MM.1S (cell line): ENCODE results near the gene ATP8A1.

Source experiments
- CTCF ChIP-seq: fragments of 300-600 bp; sonication (generic); IDR thresholded peaks from 2 replicates; pipeline ENCODE4 v1.5.1; 2016; ENCODE audit warnings: antibody characterized with exemption, low read length, mixed read lengths
- EZH2phosphoT487 ChIP-seq: fragments of 300-600 bp; sonication (generic); IDR thresholded peaks from 2 replicates; pipeline ENCODE4 v1.6.1; 2018; ENCODE audit warnings: antibody characterized with exemption, low read length

GRCh38 chr4:42488114-42488513, 168.8 kb downstream of the ATP8A1 start:
- TF ChIP-seq CTCF: no peak
- no peak for TF ChIP-seq EZH2phosphoT487
